Rectal smooth muscle tissue (tissue), 1 donor: Measurements from ENCODE around the gene PCDH12.

Source experiments
- H3K27ac ChIP-seq: one replicate; pipeline ENCODE4 v1.7.0; 2013; ENCODE audit warnings: low read depth, low read length, inconsistent platforms
- H3K27me3 ChIP-seq: one replicate; pipeline ENCODE4 v1.7.0; 2013; ENCODE audit warnings: low read length; ENCODE audit not compliant: control insufficient read depth, insufficient read depth
- H3K36me3 ChIP-seq: one replicate; pipeline ENCODE4 v1.7.0; 2013; ENCODE audit warnings: low read length; ENCODE audit not compliant: control insufficient read depth, insufficient read depth
- H3K4me1 ChIP-seq: one replicate; pipeline ENCODE4 v1.7.0; 2013; ENCODE audit warnings: low read length; ENCODE audit not compliant: control insufficient read depth, insufficient read depth
- H3K4me3 ChIP-seq: one replicate; pipeline ENCODE4 v1.7.0; 2013; ENCODE audit warnings: low read length
- H3K9ac ChIP-seq: one replicate; pipeline ENCODE4 v1.7.0; 2013; ENCODE audit warnings: low read length

The PCDH12 gene

DNA sequence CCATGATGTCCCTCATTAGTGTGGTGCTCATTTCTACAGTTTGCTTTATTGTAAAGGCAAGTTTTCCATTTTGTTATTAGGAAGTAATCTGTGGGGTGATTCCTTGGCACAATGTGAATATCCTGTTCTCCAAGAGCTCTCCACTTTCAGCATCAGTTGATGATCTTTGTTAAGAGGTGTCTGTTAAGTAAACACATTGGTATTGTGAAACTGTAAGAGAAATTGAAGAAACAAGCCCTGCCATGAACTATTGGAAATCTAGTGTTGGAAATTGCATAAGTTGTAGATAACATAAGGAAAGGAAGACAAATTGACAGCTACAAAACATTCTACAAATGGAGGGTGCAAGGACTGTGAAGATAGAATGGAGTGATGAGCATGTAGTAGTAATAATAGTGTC lies 28.1 kb upstream of the PCDH12 start:
- no peak overlapping the region for H3K27ac ChIP-seq

DNA sequence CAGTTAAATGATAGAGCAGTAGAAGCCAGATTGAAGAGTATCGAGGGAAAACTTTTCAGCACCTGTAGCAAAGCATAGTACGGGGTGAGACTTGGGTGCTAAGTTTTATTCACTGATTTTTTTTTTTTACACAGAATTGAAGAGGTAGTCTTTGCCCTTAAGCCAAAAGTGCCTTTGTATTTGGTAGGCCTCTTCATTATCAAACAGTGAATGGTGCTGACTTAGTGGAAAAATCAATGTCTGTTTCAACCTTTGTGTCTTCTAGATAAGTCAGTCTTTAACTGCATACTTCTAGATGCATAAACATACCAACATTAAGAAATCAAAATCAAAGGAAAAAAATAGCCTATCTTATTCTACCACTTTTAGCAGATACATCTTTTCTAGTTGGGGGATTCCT lies 24.6 kb upstream of the PCDH12 start:
- Histone ChIP-seq H3K27me3 (no peaks in the 10 kb centered on the region), H3K27ac (no peak overlapping the region), H3K4me1 (no peaks in the 10 kb centered on the region), H3K36me3 (peaks cover 32% of the 10 kb centered on the region), H3K9ac (no peak overlapping the region), H3K4me3 (no peak overlapping the region)

More for the DNA sequence above, 28.1 kb upstream of the PCDH12 start:
- Histone ChIP-seq H3K9ac (no peak overlapping the region), H3K36me3 (peaks cover 21% of the 10 kb centered on the region), H3K4me1 (no peaks in the 10 kb centered on the region), H3K27me3 (no peaks in the 10 kb centered on the region), H3K4me3 (no peak overlapping the region)

DNA sequence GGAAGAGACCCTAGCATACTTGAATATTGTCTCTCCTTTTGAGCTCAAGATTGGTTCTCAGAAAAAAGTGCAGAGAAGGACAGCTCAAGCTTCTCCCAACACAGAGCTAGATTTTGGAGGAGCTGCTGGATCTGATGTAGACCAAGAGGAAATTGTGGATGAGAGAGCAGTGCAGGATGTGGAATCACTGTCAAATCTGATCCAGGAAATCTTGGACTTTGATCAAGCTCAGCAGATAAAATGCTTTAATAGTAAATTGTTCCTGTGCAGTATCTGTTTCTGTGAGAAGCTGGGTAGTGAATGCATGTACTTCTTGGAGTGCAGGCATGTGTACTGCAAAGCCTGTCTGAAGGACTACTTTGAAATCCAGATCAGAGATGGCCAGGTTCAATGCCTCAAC lies 20.4 kb upstream of the PCDH12 start:
- peaks cover 24% of the 10 kb centered on the region for H3K36me3 ChIP-seq
- no peaks in the 10 kb centered on the region for H3K27me3 ChIP-seq
- no peak overlapping the region for H3K9ac ChIP-seq
- no peaks in the 10 kb centered on the region for H3K4me1 ChIP-seq
- H3K4me3 ChIP-seq = no peak overlapping the region
- H3K27ac ChIP-seq = no peak overlapping the region

DNA sequence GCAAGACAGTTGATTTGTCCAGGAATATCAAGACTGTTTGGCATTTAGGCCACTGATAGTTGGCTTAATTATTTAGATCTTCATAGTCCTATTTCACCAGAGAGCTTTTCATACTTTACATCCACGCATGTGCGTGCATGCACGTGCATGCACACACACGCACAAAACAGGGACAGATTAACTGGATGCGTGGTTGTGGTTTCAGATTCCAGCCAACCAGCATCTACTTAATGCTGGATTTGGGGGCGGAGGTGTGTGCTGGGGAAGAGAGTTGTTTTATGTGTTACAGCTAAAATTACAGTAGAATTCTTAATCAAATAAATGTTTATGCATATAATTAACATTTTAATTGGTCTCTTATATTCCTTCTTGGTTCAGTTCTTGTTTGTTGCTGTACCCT lies 18.2 kb upstream of the PCDH12 start:
- no peak overlapping the region for H3K9ac ChIP-seq
- no peaks in the 10 kb centered on the region for H3K27me3 ChIP-seq
- peaks cover 20% of the 10 kb centered on the region for H3K36me3 ChIP-seq
- no peaks in the 10 kb centered on the region for H3K4me1 ChIP-seq
- H3K27ac ChIP-seq = no peak overlapping the region
- H3K4me3 ChIP-seq = no peak overlapping the region

DNA sequence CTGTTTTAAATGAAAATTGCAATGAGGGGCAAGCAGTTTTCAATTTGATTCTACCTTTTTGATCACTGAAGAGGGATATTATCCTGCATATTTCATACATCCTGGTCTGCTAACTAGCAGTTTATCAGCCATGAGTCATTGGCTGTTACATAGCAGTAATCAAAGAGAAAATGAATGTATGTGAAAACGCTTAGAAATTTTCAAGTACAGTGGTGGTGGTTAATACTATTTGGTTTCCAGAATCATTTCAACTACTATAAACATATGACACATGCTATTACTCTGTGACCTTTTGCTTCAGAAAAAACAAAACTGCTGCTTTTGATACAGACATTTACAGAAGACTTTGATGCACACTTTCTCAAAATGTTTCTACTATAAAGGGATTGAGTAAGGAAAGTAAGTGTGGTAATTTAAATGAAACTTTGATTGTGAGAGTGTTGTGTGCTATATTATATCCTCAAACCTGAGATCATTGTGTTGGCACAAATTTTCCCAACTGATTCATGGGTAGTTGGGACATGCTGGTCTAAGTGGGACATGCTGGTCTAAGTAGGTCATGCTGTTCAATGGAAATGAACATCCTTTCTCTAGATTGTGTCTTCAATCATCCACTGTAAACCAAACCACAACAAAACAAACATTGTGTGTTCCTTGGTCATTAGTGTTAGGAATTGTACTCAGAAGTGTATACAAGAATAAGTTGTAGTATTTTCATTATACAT lies 16.0 kb upstream of the PCDH12 start:
- no peaks in the 10 kb centered on the region for H3K27me3 ChIP-seq
- H3K4me3 ChIP-seq = no peak overlapping the region
- H3K36me3 ChIP-seq = peaks cover 8% of the 10 kb centered on the region
- H3K4me1 ChIP-seq = peaks cover 11% of the 10 kb centered on the region
- no peak overlapping the region for H3K27ac ChIP-seq
- H3K9ac ChIP-seq = no peak overlapping the region

DNA sequence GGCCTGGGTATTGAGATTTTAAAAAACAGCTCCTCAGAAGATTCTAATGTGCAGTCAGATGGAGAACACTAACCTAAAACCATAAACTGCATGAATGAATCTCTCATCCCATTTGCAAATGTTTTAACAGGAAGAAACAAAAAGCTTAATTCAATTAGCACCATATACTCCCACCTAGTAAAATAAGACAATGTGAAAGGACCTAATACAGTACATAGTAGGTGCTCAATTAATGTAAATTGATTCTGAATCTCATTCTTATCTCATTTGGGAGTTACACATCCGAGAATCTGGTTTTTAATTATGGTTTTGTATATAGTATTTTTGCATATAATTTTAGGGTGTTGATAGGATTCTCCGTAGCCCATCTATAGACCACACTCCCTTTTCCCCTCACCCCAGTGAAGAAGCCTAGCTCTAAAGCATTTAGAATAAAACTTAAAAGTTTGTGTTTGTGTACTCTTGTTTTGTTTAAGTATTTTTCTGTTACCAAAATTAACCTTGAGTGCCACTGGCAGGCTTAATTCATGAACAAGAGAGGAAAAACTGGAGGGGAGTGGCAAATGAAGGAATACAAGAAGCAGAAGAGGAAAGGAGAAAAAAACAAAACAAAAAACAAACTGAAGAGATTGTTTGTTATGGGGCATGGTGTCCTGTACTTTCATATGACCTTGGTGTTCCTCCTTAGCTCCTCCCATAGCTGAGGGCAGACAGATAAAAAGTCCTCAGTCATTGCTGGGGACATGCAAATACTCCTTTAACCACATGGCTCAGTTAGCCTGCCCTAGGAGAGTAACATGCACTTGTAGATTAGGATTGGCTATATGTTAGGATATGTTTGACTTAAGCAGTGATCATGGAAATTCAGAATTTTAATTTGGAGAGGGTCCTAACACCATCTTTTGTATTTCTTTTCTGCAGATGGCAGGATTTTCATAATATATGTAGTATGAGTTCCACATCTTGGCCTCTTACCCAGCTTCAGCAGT lies 12.1 kb upstream of the PCDH12 start:
- Histone ChIP-seq H3K9ac (peak overlapping the region; percentile 95), H3K4me1 (peaks cover 11% of the 10 kb centered on the region), H3K4me3 (peak overlapping the region; percentile 84), H3K27ac (peak overlapping the region; percentile 96), H3K36me3 (peaks cover 3% of the 10 kb centered on the region), H3K27me3 (no peaks in the 10 kb centered on the region)

DNA sequence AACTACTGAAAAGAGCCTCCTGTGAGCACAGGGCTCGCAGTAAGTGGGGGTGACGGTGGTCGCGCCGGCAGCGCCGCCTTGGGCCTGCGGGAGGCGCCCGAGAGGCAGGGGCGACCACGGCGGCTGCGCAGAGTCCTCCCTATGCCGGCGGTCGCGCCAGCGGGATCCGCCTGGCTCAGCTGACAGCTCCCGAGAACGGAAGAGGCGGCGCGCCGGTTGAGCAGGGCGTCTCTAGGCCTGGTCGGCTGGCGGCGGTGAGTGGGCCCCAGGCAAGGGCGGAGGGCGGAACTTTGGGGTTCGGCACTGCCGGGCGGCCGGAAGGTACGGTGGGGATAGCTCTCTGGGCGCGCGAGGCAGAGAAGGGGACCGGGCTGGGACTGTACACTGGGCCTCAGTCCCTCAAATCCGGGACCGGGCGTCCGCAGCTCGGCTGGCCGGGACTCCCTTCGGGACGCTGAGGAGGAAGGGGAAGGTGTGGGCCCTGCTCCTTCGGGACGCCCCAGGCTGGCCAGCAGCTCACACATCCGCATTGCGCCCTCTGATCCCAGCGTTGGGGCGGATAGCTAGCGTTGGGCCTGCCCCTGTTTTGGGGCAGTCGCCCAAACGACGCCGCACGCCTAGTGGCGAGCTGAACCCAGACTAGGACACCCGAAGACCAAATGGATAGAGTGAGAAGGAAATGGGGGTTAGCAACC lies 11.1 kb upstream of the PCDH12 start, which contains the start of gene RNF14:
Gene RNF14 (plus strand): TSS at position 192 of the 695 bp plus-strand sequence. CDS start 4,484 bp downstream, outside the sequence.
- peak within 1 kb of the TSS; percentile 96 for H3K27ac ChIP-seq
- H3K9ac ChIP-seq = peak within 1 kb of the TSS; percentile 95
- peaks cover 11% of the 10 kb centered on the region for H3K4me1 ChIP-seq
- peak within 1 kb of the TSS; percentile 84 for H3K4me3 ChIP-seq
- no peaks in the 10 kb centered on the region for H3K27me3 ChIP-seq
- no peaks in the 10 kb centered on the region for H3K36me3 ChIP-seq

DNA sequence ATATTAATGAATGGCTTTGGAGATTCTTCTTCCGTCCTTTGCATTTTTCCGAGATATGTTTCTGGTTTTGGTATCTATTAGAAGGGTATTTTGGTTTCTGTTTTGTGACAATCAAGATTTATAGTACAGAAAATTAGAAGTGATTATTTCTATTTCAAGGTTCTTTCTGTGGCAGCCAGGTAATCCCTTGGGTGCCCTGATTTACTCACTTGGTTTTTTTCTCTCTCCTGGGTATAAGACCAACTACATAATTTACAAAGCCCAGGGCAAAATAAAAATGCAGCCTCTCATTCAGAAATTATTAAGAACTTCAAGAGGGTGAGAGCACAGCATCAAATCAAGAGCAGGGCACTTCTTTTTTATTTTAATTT lies 8.9 kb upstream of the PCDH12 start:
- Histone ChIP-seq H3K4me3 (no peak overlapping the region), H3K27me3 (no peaks in the 10 kb centered on the region), H3K9ac (no peak overlapping the region), H3K27ac (no peak overlapping the region), H3K4me1 (peaks cover 11% of the 10 kb centered on the region), H3K36me3 (no peaks in the 10 kb centered on the region)

DNA sequence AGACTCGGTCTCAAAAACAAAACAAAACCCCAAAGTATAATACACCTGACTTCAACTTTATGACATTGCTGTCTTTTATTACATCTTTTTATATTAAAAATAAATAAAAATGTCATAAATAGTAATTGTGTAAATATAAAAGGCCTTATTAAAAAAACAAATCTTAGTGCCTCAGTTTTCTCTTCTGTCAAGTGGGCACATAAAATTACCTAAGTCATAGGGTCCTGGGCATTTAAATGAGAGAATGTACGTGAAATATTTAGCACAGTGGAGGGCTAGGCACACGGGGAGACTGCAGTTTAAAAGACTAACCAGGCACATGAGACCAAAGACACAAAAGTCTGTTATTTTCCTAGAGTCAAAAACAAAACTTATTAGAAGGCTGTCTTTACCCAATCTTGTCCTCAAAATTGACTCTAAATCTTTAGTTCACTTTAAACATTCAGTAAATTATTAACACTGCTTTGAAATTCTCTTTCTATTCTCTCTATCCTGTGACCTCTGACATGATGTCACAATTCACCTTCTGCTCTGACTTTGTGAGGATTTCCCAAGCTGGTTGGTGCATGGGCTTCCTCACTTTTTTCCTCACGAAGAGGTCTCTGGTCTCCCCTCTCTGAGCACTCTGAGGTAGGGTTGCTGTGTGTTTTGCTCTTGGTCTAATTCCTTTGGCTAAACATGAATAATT lies 8.4 kb upstream of the PCDH12 start:
- Histone ChIP-seq H3K27me3 (no peaks in the 10 kb centered on the region), H3K4me3 (no peak overlapping the region), H3K9ac (no peak overlapping the region), H3K27ac (no peak overlapping the region), H3K4me1 (peaks cover 11% of the 10 kb centered on the region), H3K36me3 (no peaks in the 10 kb centered on the region)

DNA sequence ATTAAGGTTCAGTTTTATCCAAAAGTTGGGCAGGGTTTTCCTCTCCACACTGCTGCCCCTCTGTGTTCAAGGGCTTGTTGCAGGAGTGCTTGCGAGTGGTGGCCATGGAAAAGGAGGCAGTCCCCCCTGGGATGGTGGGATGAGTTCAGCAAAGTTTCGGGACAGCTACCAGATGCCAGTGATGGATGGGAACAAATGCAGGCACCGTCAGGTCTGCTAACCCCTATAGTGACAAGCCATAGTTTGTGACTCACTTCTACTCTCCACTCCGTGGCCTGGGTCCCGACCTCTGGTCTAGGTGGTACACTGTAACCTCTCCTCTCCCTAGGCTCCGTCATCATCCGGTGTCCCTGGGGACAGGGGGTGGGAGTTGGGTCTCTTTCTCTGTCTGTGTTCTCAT lies 7.1 kb upstream of the PCDH12 start:
- H3K4me1 ChIP-seq = peaks cover 9% of the 10 kb centered on the region
- H3K27me3 ChIP-seq = no peaks in the 10 kb centered on the region
- no peak overlapping the region for H3K9ac ChIP-seq

DNA sequence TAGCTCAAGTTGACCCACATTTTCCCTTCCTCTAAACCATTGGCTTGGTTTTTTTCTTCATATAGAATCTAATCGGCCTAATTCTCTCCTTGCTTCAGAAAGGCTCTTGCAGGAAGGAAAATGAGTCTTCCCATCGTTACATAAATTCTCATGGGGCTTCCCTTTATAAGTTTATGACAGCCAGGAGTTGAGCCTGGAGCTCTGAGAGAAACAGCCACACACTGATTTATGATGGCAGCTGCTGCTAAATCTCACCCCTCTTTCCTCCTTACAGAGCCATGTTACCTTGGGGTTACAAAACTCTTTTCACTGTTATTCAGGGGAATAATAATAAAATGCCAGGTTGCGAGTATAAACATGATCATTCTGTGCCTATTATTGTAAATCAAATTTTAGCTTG lies 5.7 kb upstream of the PCDH12 start:
- Histone ChIP-seq H3K9ac (no peak overlapping the region), H3K36me3 (no peaks in the 10 kb centered on the region), H3K4me3 (no peak overlapping the region), H3K27ac (no peak overlapping the region), H3K4me1 (peaks cover 5% of the 10 kb centered on the region), H3K27me3 (no peaks in the 10 kb centered on the region)

More for the DNA sequence above, 7.1 kb upstream of the PCDH12 start:
- no peaks in the 10 kb centered on the region for H3K36me3 ChIP-seq
- no peak overlapping the region for H3K4me3 ChIP-seq
- no peak overlapping the region for H3K27ac ChIP-seq

DNA sequence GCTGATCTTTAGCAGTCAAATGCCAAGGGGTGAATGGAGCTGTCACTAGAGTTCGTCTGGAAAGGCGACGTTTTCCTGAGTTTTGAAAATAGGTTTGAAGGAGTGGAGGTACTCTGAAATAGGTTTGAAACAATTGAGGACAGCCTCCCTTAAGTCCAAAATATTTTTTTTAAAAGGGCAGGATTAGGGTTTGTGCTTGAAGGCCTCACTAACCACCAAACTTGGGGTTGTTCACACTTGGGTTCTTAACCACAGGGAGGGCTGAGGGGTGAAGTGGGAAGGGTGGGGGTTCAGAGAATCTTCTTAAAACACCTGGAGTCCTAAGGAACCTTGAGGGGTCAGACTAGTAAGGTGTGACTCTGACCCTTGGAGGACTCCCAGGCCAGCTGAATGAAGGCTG lies 3.5 kb upstream of the PCDH12 start:
- Histone ChIP-seq H3K4me3 (no peak overlapping the region), H3K27me3 (no peaks in the 10 kb centered on the region), H3K27ac (no peak overlapping the region), H3K9ac (no peak overlapping the region), H3K36me3 (no peaks in the 10 kb centered on the region), H3K4me1 (peaks cover 5% of the 10 kb centered on the region)
